ENCODE measurements around the gene EML4. TPM values are rescaled to one million over a fixed set of nuclear protein-coding genes. Genes with fewer than 3 reads are reported as not detected.

Gene EML4
- total RNA-seq, 1 experiment from 2014 or later, result 93.7 TPM

- Histone ChIP-seq H3K9me3 (ENCODE audit: low read depth, low read length, poor library complexity, severe bottlenecking) (no peaks in the 10 kb centered on the region), H3K27me3 (replicated peaks; ENCODE audit: insufficient read depth, low read depth, low read length, poor library complexity) (no peaks in the 10 kb centered on the region), H3K4me3 (ENCODE audit: low read depth, low read length, poor library complexity, severe bottlenecking) (no peak overlapping the region), H3K36me3 (ENCODE audit: insufficient read depth, low read length, poor library complexity, severe bottlenecking) (no peaks in the 10 kb centered on the region), H3K27ac (ENCODE audit: low read depth, low read length, poor library complexity, severe bottlenecking) (no peak overlapping the region), H3K4me1 (ENCODE audit: insufficient read depth, low read length, poor library complexity, severe bottlenecking) (peaks cover 7% of the 10 kb centered on the region)
- TF ChIP-seq EZH2 (IDR thresholded peaks at IDR 0.05; ENCODE audit: borderline replicate concordance, low read depth, low read length, poor library complexity, severe bottlenecking) (no peak), CTCF (conservative IDR thresholded peaks at IDR 0.05; ENCODE audit: low read depth, low read length) (no peak)
- ChIA-PET CTCF (no interaction called here), POLR2A (ENCODE audit: low non-redundant PET) (no interaction called here)
- DNase-seq (ENCODE audit: low spot score), result no peak
- no TSS peak for BruUV-seq (replicated peaks)
- intact Hi-C loops (cut with micrococcal nuclease; ENCODE audit: unreplicated experiment), result no loop called here
Observed at GRCh38 chr2:42187886-42188285, 18.7 kb downstream of the EML4 start.

GRCh38 chr2:42189235-42189566, 20.0 kb downstream of the EML4 start:
- POLR2A ChIA-PET (ENCODE audit: low non-redundant PET), result no interaction called here
- no peak for DNase-seq (ENCODE audit: low spot score)
- H3K36me3 ChIP-seq (ENCODE audit: insufficient read depth, low read length, poor library complexity, severe bottlenecking), result no peaks in the 10 kb centered on the region
- H3K4me1 ChIP-seq (ENCODE audit: insufficient read depth, low read length, poor library complexity, severe bottlenecking), result peaks cover 20% of the 10 kb centered on the region
- CTCF ChIA-PET, result no interaction called here
- H3K27ac ChIP-seq (ENCODE audit: low read depth, low read length, poor library complexity, severe bottlenecking), result no peak overlapping the region
- no peaks in the 10 kb centered on the region for H3K27me3 ChIP-seq (replicated peaks; ENCODE audit: insufficient read depth, low read depth, low read length, poor library complexity)
- BruUV-seq (replicated peaks), result no TSS peak
- no peak overlapping the region for H3K4me3 ChIP-seq (ENCODE audit: low read depth, low read length, poor library complexity, severe bottlenecking)
- intact Hi-C loops (cut with micrococcal nuclease; ENCODE audit: unreplicated experiment), result no loop called here
- H3K9me3 ChIP-seq (ENCODE audit: low read depth, low read length, poor library complexity, severe bottlenecking), result no peaks in the 10 kb centered on the region
- TF ChIP-seq EZH2 (IDR thresholded peaks at IDR 0.05; ENCODE audit: borderline replicate concordance, low read depth, low read length, poor library complexity, severe bottlenecking) (no peak), CTCF (conservative IDR thresholded peaks at IDR 0.05; ENCODE audit: low read depth, low read length) (no peak)

GRCh38 chr2:42190191-42190590, 21.0 kb downstream of the EML4 start:
- Histone ChIP-seq H3K9me3 (ENCODE audit: low read depth, low read length, poor library complexity, severe bottlenecking) (no peaks in the 10 kb centered on the region), H3K27ac (ENCODE audit: low read depth, low read length, poor library complexity, severe bottlenecking) (no peak overlapping the region), H3K36me3 (ENCODE audit: insufficient read depth, low read length, poor library complexity, severe bottlenecking) (no peaks in the 10 kb centered on the region), H3K4me3 (ENCODE audit: low read depth, low read length, poor library complexity, severe bottlenecking) (no peak overlapping the region), H3K27me3 (replicated peaks; ENCODE audit: insufficient read depth, low read depth, low read length, poor library complexity) (no peaks in the 10 kb centered on the region), H3K4me1 (ENCODE audit: insufficient read depth, low read length, poor library complexity, severe bottlenecking) (peaks cover 27% of the 10 kb centered on the region)
- no TSS peak for BruUV-seq (replicated peaks)
- no peak for DNase-seq (ENCODE audit: low spot score)
- intact Hi-C loops (cut with micrococcal nuclease; ENCODE audit: unreplicated experiment), result no loop called here
- ChIA-PET POLR2A (ENCODE audit: low non-redundant PET) (interaction anchor here (0.6 kb wide), 1 partner anchor 1881 kb away, joined by 6 read pairs; no protein-coding TSS in a partner anchor), CTCF (no interaction called here)
- TF ChIP-seq EZH2 (IDR thresholded peaks at IDR 0.05; ENCODE audit: borderline replicate concordance, low read depth, low read length, poor library complexity, severe bottlenecking) (no peak), CTCF (conservative IDR thresholded peaks at IDR 0.05; ENCODE audit: low read depth, low read length) (no peak)

Data from A673 (cell line).